GM21576 (cell line): ENCODE measurements around the gene PBOV1.

Source experiments
- ATAC-seq: cut with Tn5 transposase; IDR thresholded peaks from one replicate; pipeline ENCODE4 v1.9.1; 2021; ENCODE audit warnings: mild to moderate bottlenecking, moderate library complexity; ENCODE audit not compliant: unreplicated experiment

The PBOV1 gene

GRCh38 chr6:138218449-138218848 lies at the start of gene PBOV1:
PBOV1 (minus strand) TSS chr6:138218491; CDS start chr6:138218395, 96 bp downstream.
- no peak for ATAC-seq

GRCh38 chr6:138266095-138266494 lies 47.8 kb upstream of the PBOV1 start:
- ATAC-seq = no peak

- ATAC-seq = peak; percentile 50
These were observed 46.1 kb upstream of the PBOV1 start for GRCh38 chr6:138264372-138264880.

GRCh38 chr6:138263963-138264362 lies 45.7 kb upstream of the PBOV1 start:
- no peak for ATAC-seq

- no peak for ATAC-seq
These were observed 43.0 kb upstream of the PBOV1 start for GRCh38 chr6:138261116-138261780.

- no peak for ATAC-seq
These were observed 40.7 kb upstream of the PBOV1 start for GRCh38 chr6:138258991-138259390.

GRCh38 chr6:138258197-138258596 lies 39.9 kb upstream of the PBOV1 start:
- no peak for ATAC-seq

GRCh38 chr6:138257638-138258040 lies 39.3 kb upstream of the PBOV1 start:
- ATAC-seq = no peak

GRCh38 chr6:138255443-138255842 lies 37.2 kb upstream of the PBOV1 start:
- ATAC-seq = no peak

- no peak for ATAC-seq
These were observed 35.4 kb upstream of the PBOV1 start for GRCh38 chr6:138253731-138254130.

- ATAC-seq = no peak
These were observed 32.4 kb upstream of the PBOV1 start for GRCh38 chr6:138250513-138251247.

GRCh38 chr6:138250053-138250452 lies 31.8 kb upstream of the PBOV1 start:
- ATAC-seq = no peak

GRCh38 chr6:138248878-138249277 lies 30.6 kb upstream of the PBOV1 start:
- ATAC-seq = no peak

- ATAC-seq = no peak
These were observed 29.7 kb upstream of the PBOV1 start for GRCh38 chr6:138248011-138248410.

GRCh38 chr6:138246650-138247440 lies 28.6 kb upstream of the PBOV1 start:
- ATAC-seq = no peak

- ATAC-seq = no peak
These were observed 27.5 kb upstream of the PBOV1 start for GRCh38 chr6:138245751-138246150.

GRCh38 chr6:138242987-138243592 lies 24.8 kb upstream of the PBOV1 start:
- ATAC-seq = no peak

- no peak for ATAC-seq
These were observed 23.6 kb upstream of the PBOV1 start for GRCh38 chr6:138241934-138242333.

- no peak for ATAC-seq
These were observed 23.1 kb upstream of the PBOV1 start for GRCh38 chr6:138241381-138241780.

- no peak for ATAC-seq
These were observed 22.4 kb upstream of the PBOV1 start for GRCh38 chr6:138240476-138241245.
